ENCODE data around the gene CADM1.

The CADM1 gene

DNA sequence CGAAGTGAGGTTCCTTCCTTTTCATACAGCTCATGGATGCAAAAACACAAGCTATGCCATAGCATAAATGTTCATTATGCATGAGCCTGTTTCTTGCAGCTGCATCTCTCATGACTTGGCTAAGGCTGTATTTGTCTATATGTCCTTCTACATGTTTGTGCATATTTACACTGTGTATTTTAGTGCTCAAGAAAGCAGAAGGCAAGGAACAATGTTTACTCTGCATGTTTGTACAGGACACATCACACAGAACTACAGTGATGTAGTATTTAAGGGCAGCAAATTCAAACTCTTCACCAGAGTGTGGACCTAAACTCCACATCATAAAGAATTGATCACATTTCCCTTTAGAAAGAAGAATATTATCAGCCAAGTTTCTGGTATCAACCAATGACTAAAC, 170.3 kb downstream of the CADM1 start:
- no peak for DNase-seq (ENCODE audit: low read depth, low spot score)
- TF ChIP-seq POLR2AphosphoS5 (IDR thresholded peaks at IDR 0.05; ENCODE audit: borderline replicate concordance, low read depth, low read length) (no peak), EZH2 (IDR thresholded peaks at IDR 0.05) (no peak), FOXP2 (optimal IDR thresholded peaks at IDR 0.05; ENCODE audit: control extremely low read depth, extremely low read length, insufficient read depth) (no peak)
- no peak overlapping the region for H3K4me3 ChIP-seq

GRCh38 chr11:115333121-115333520, 171.1 kb downstream of the CADM1 start:
- TF ChIP-seq EZH2 (IDR thresholded peaks at IDR 0.05) (no peak), FOXP2 (optimal IDR thresholded peaks at IDR 0.05; ENCODE audit: control extremely low read depth, extremely low read length, insufficient read depth) (no peak), POLR2AphosphoS5 (IDR thresholded peaks at IDR 0.05; ENCODE audit: borderline replicate concordance, low read depth, low read length) (no peak)
- no peaks in the 10 kb centered on the region for H3K36me3 ChIP-seq (ENCODE audit: insufficient read depth, low read length)
- no peak overlapping the region for H3K27ac ChIP-seq
- no peak overlapping the region for H3K4me3 ChIP-seq
- no peak for DNase-seq (ENCODE audit: low read depth, low spot score)
- no peaks in the 10 kb centered on the region for H3K9me3 ChIP-seq (ENCODE audit: low read depth, low read length)
- no peak overlapping the region for H3K9ac ChIP-seq (ENCODE audit: insufficient read length)

More for the DNA sequence above, 170.3 kb downstream of the CADM1 start:
- no peaks in the 10 kb centered on the region for H3K36me3 ChIP-seq (ENCODE audit: insufficient read depth, low read length)
- no peak overlapping the region for H3K27ac ChIP-seq
- H3K9ac ChIP-seq (ENCODE audit: insufficient read length) = no peak overlapping the region
- H3K9me3 ChIP-seq (ENCODE audit: low read depth, low read length) = no peaks in the 10 kb centered on the region

- no peak overlapping the region for H3K27ac ChIP-seq
- DNase-seq (ENCODE audit: low read depth, low spot score) = no peak
- H3K36me3 ChIP-seq (ENCODE audit: insufficient read depth, low read length) = no peaks in the 10 kb centered on the region
- no peak overlapping the region for H3K9ac ChIP-seq (ENCODE audit: insufficient read length)
- TF ChIP-seq EZH2 (IDR thresholded peaks at IDR 0.05) = no peak
- no peak for TF ChIP-seq POLR2AphosphoS5 (IDR thresholded peaks at IDR 0.05; ENCODE audit: borderline replicate concordance, low read depth, low read length)
- no peak for TF ChIP-seq FOXP2 (optimal IDR thresholded peaks at IDR 0.05; ENCODE audit: control extremely low read depth, extremely low read length, insufficient read depth)
- no peak overlapping the region for H3K4me3 ChIP-seq
- no peaks in the 10 kb centered on the region for H3K9me3 ChIP-seq (ENCODE audit: low read depth, low read length)
Measured at GRCh38 chr11:115330684-115331482, 173.3 kb downstream of the CADM1 start.

- Histone ChIP-seq H3K4me3 (no peak overlapping the region), H3K9me3 (ENCODE audit: low read depth, low read length) (no peaks in the 10 kb centered on the region), H3K36me3 (ENCODE audit: insufficient read depth, low read length) (no peaks in the 10 kb centered on the region), H3K9ac (ENCODE audit: insufficient read length) (no peak overlapping the region), H3K27ac (no peak overlapping the region)
- TF ChIP-seq POLR2AphosphoS5 (IDR thresholded peaks at IDR 0.05; ENCODE audit: borderline replicate concordance, low read depth, low read length) (no peak), EZH2 (IDR thresholded peaks at IDR 0.05) (no peak), FOXP2 (optimal IDR thresholded peaks at IDR 0.05; ENCODE audit: control extremely low read depth, extremely low read length, insufficient read depth) (no peak)
- no peak for DNase-seq (ENCODE audit: low read depth, low spot score)
Measured at GRCh38 chr11:115326526-115326925, 177.7 kb downstream of the CADM1 start.

DNA sequence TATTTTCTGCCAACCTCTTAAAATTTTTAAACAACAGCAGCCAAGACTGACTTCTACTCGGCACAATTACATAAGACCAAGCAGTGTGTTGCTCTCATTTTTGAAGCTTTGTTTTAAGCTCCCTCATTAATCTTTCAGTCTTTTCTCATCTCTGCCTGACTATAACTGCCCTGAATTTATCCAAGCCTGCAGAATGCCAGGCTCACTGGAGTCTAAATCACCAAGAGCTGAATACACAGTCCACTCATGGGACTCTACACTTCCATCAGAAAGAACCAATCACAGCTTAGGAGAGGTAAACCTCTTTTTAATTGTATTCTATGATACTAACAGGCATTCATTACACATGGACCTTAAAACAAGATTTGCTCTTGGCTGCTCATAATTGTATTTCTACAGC, 178.7 kb downstream of the CADM1 start:
- no peak overlapping the region for H3K9ac ChIP-seq (ENCODE audit: insufficient read length)
- H3K36me3 ChIP-seq (ENCODE audit: insufficient read depth, low read length) = no peaks in the 10 kb centered on the region
- no peak overlapping the region for H3K4me3 ChIP-seq
- TF ChIP-seq FOXP2 (optimal IDR thresholded peaks at IDR 0.05; ENCODE audit: control extremely low read depth, extremely low read length, insufficient read depth) (no peak), POLR2AphosphoS5 (IDR thresholded peaks at IDR 0.05; ENCODE audit: borderline replicate concordance, low read depth, low read length) (no peak), EZH2 (IDR thresholded peaks at IDR 0.05) (no peak)
- no peak for DNase-seq (ENCODE audit: low read depth, low spot score)
- no peaks in the 10 kb centered on the region for H3K9me3 ChIP-seq (ENCODE audit: low read depth, low read length)
- H3K27ac ChIP-seq = no peak overlapping the region

DNA sequence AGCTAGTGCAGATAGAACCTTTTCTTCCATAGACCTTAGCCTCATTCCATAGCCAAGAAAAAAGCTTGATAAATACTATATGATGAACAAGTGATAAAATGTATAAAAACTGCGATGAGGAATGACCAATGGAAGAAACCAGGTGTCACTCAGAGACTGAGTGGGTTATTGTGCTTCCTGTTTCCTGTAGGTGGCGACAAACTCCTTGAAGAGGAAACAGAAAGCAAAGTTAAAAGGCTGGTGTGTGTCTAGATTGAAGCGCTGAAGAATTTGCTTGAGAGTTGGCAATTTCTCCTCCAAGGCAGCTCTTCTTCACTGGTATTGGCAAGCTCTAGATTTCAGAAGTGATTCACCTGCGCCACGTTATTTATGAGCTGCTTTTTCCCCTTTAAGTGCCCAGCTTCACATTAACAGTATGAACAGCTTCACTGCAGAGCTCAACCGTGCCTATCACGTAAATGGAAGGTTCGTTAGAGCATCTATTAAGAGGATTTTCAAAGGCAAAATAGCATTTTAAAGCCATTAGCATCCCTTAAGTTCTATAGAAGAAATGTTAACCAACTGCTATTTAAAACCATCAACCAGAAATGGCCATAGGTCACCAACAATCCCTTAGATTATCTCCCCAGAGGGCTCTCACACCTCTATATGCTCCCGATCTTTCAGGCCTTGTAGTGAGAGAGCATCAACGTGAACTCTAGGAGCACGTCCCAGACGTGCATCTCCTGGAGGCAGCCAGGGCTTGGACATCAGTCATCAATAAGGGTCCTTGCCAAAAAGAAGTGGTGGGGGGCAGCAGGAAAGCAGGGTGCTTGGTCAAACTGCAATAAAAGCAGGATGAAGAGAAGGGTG, 179.4 kb downstream of the CADM1 start:
- no peak for TF ChIP-seq EZH2 (IDR thresholded peaks at IDR 0.05)
- TF ChIP-seq POLR2AphosphoS5 (IDR thresholded peaks at IDR 0.05; ENCODE audit: borderline replicate concordance, low read depth, low read length) = no peak
- TF ChIP-seq FOXP2 (optimal IDR thresholded peaks at IDR 0.05; ENCODE audit: control extremely low read depth, extremely low read length, insufficient read depth) = no peak
- Histone ChIP-seq H3K27ac (no peak overlapping the region), H3K9me3 (ENCODE audit: low read depth, low read length) (no peaks in the 10 kb centered on the region), H3K9ac (ENCODE audit: insufficient read length) (no peak overlapping the region), H3K4me3 (no peak overlapping the region), H3K36me3 (ENCODE audit: insufficient read depth, low read length) (no peaks in the 10 kb centered on the region)
- DNase-seq (ENCODE audit: low read depth, low spot score) = no peak

DNA sequence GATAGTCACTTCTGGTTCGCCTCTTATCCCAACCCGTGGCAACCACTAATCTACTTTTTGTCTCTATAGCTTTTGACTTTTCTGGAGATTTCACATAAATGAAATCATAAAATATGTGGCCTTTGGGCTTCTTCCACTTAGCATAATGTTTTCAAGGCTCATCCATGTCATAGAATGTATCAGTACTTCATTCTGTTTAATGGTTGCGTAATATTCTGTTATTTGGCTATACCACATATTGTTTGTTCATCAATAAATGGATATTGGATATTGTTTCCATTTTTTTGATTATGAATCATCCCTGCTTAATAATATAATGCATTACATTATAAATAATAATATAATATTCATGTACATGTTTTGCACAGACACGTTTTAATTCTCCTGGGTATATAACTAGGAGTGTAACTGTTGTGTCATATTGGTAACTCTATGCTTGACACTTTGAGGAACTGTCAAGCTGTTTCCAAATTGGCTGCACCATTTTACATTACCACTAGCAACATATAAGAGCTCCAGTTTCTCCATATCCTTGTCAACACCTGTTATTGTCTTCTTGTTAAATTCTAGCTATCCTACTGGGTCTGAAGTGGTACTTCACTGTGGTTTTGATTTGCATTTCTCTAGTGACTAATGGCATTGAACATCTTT, 181.5 kb downstream of the CADM1 start:
- no peak for DNase-seq (ENCODE audit: low read depth, low spot score)
- H3K27ac ChIP-seq = no peak overlapping the region
- TF ChIP-seq POLR2AphosphoS5 (IDR thresholded peaks at IDR 0.05; ENCODE audit: borderline replicate concordance, low read depth, low read length) (no peak), EZH2 (IDR thresholded peaks at IDR 0.05) (no peak)
- H3K4me3 ChIP-seq = no peak overlapping the region
- no peak overlapping the region for H3K9ac ChIP-seq (ENCODE audit: insufficient read length)
- no peaks in the 10 kb centered on the region for H3K36me3 ChIP-seq (ENCODE audit: insufficient read depth, low read length)
- H3K9me3 ChIP-seq (ENCODE audit: low read depth, low read length) = no peaks in the 10 kb centered on the region

All from SK-N-MC (cell line).